ENCODE results near the gene TMEM204. TPM values are rescaled to one million over a fixed set of nuclear protein-coding genes. Genes with fewer than 3 reads are reported as not detected.
"Not testable (repeated sequence)": the region's sequence is repeated elsewhere in the genome, so short reads cannot be mapped to it uniquely, and the experiment has no call there.

The TMEM204 gene
- total and polyA plus RNA-seq, 2 donors (not counting 1 experiment from before 2014, with no cell fraction given), result 0.27 to 2.7 TPM

DNA sequence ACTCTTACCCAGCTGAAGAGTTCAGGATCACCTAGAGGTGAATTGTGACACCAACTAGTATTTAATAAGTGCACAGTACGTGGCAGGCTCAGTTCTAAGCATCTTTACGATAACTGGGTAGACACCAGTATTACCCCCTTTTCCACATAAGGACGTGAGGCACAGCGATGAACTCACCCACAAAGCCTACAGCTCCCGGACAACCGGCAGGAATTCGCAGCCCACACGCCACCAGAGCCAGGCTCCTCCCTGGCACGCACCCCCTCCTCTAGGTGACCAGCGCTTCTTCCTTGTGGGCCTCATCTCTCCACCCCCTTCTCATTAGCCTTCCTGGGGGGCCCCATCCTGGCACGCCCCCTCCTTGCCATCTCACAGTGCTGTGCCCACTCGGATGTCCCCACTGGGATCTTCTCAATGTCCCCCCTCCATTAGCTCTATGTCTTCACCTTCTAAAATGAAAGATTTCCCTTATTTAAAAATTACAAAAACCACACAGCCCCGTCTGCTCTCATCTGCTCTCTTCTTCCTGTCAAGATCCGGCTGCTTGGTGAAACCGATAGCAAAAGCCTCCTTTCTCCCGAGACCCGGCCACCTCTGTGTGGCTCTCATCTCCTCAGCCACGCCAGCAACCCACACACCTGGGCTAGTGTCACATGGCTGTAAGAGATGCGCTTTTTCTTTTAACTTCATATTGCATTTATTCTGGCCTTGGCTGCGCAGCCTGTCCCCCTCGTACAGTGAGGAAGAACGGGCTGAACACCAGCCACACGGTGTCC is 57.7 kb downstream of the TMEM204 start:
- Histone ChIP-seq H3K36me3 (replicated peaks in 1 of 2; ENCODE audit: control extremely low read depth in 1 of 2, control insufficient read depth in 1 of 2, extremely low read depth in 1 of 2, insufficient read depth in 2 of 2, low read length in 1 of 2) (no peaks in the 10 kb centered on the region), H3K9me3 (ENCODE audit: control extremely low read depth in 1 of 3, control insufficient read depth in 2 of 3, insufficient read depth in 1 of 3, low read length in 2 of 3) (no peaks in the 10 kb centered on the region), H4K20me1 (ENCODE audit: control insufficient read depth, insufficient read depth, low read length, poor library complexity, severe bottlenecking) (no peaks in the 10 kb centered on the region), H3K4me2 (replicated peaks; ENCODE audit: low read depth, low read length, poor library complexity, severe bottlenecking) (no peak overlapping the region), H3K27ac (ENCODE audit: low read length in 2 of 2) (no peak overlapping the region), H3K4me3 (ENCODE audit: control extremely low read depth in 1 of 5, extremely low read depth in 1 of 5, insufficient read depth in 1 of 5, low read depth in 2 of 5, low read length in 4 of 5) (no peak overlapping the region), H3K4me1 (ENCODE audit: control insufficient read depth in 2 of 2, insufficient read depth in 2 of 2, low read length in 2 of 2) (no peaks in the 10 kb centered on the region), H3K27me3 (replicated peaks in 1 of 4; ENCODE audit: control extremely low read depth in 1 of 4, control insufficient read depth in 3 of 4, insufficient read depth in 4 of 4, low read length in 3 of 4) (no peaks in the 10 kb centered on the region), H3K9ac (ENCODE audit: low read length) (no peak overlapping the region), H2AFZ (ENCODE audit: insufficient read depth, low read depth, low read length, poor library complexity, severe bottlenecking) (no peak overlapping the region), H3K79me2 (ENCODE audit: control insufficient read depth, insufficient read depth, low read length) (no peaks in the 10 kb centered on the region)
- intact Hi-C loops (cut with micrococcal nuclease), result no loop called here
- H3K27ac Mint-ChIP-seq, result no peak overlapping the region
- H3K4me1 Mint-ChIP-seq, result no peaks in the 10 kb centered on the region
- no peaks in the 10 kb centered on the region for H3K27me3 Mint-ChIP-seq
- CTCF ChIA-PET, result no interaction called here
- POLR2A ChIA-PET, result no interaction called here
- WGBS (ENCODE audit: insufficient coverage), result 91% methylated on average over 23 of the region's 23 CpGs
- no peaks in the 10 kb centered on the region for H3K9me3 Mint-ChIP-seq (ENCODE audit: insufficient read depth)
- ATAC-seq (ENCODE audit: low read depth), result no peak
- no peak for DNase-seq
- no peak for TF ChIP-seq CTCF (IDR thresholded peaks at IDR 0.05)
- TF ChIP-seq EZH2 (IDR thresholded peaks at IDR 0.05; ENCODE audit: borderline replicate concordance, insufficient read depth, low read depth, low read length, poor library complexity, severe bottlenecking), result no peak
- no peak overlapping the region for H3K4me3 Mint-ChIP-seq

- H3K9me3 Mint-ChIP-seq (ENCODE audit: insufficient read depth), result no peaks in the 10 kb centered on the region
- no peaks in the 10 kb centered on the region for H3K9me3 ChIP-seq (ENCODE audit: control extremely low read depth in 1 of 3, control insufficient read depth in 2 of 3, insufficient read depth in 1 of 3, low read length in 2 of 3)
- H3K4me1 Mint-ChIP-seq, result no peaks in the 10 kb centered on the region
- WGBS (ENCODE audit: insufficient coverage), result 98% methylated on average over 15 of the region's 16 CpGs
- CTCF ChIA-PET, result no interaction called here
- H3K4me3 ChIP-seq (ENCODE audit: control extremely low read depth in 1 of 5, extremely low read depth in 1 of 5, insufficient read depth in 1 of 5, low read depth in 2 of 5, low read length in 4 of 5), result no peak overlapping the region
- H3K27me3 Mint-ChIP-seq, result no peaks in the 10 kb centered on the region
- H3K4me3 Mint-ChIP-seq, result no peak overlapping the region
- H2AFZ ChIP-seq (ENCODE audit: insufficient read depth, low read depth, low read length, poor library complexity, severe bottlenecking), result no peak overlapping the region
- ATAC-seq (ENCODE audit: low read depth), result no peak
- H3K27me3 ChIP-seq (replicated peaks in 1 of 4; ENCODE audit: control extremely low read depth in 1 of 4, control insufficient read depth in 3 of 4, insufficient read depth in 4 of 4, low read length in 3 of 4), result no peaks in the 10 kb centered on the region
- H3K27ac ChIP-seq (ENCODE audit: low read length in 2 of 2), result no peak overlapping the region
- no peaks in the 10 kb centered on the region for H4K20me1 ChIP-seq (ENCODE audit: control insufficient read depth, insufficient read depth, low read length, poor library complexity, severe bottlenecking)
- H3K9ac ChIP-seq (ENCODE audit: low read length), result no peak overlapping the region
- TF ChIP-seq CTCF (IDR thresholded peaks at IDR 0.05) (no peak), EZH2 (IDR thresholded peaks at IDR 0.05; ENCODE audit: borderline replicate concordance, insufficient read depth, low read depth, low read length, poor library complexity, severe bottlenecking) (no peak)
- H3K4me2 ChIP-seq (replicated peaks; ENCODE audit: low read depth, low read length, poor library complexity, severe bottlenecking), result no peak overlapping the region
- H3K27ac Mint-ChIP-seq, result no peak overlapping the region
- no peaks in the 10 kb centered on the region for H3K36me3 ChIP-seq (replicated peaks in 1 of 2; ENCODE audit: control extremely low read depth in 1 of 2, control insufficient read depth in 1 of 2, extremely low read depth in 1 of 2, insufficient read depth in 2 of 2, low read length in 1 of 2)
- H3K79me2 ChIP-seq (ENCODE audit: control insufficient read depth, insufficient read depth, low read length), result no peaks in the 10 kb centered on the region
- no peaks in the 10 kb centered on the region for H3K4me1 ChIP-seq (ENCODE audit: control insufficient read depth in 2 of 2, insufficient read depth in 2 of 2, low read length in 2 of 2)
- intact Hi-C loops (cut with micrococcal nuclease), result no loop called here
- POLR2A ChIA-PET, result no interaction called here
- DNase-seq, result no peak
Measured at GRCh38 chr16:1592446-1592845, 59.0 kb downstream of the TMEM204 start.

- intact Hi-C loops (cut with micrococcal nuclease); H3K79me2 ChIP-seq (ENCODE audit: control insufficient read depth, insufficient read depth, low read length); H3K4me3 ChIP-seq (ENCODE audit: control extremely low read depth in 1 of 5, extremely low read depth in 1 of 5, insufficient read depth in 1 of 5, low read depth in 2 of 5, low read length in 4 of 5); DNase-seq; ATAC-seq (ENCODE audit: low read depth); H4K20me1 ChIP-seq (ENCODE audit: control insufficient read depth, insufficient read depth, low read length, poor library complexity, severe bottlenecking); H3K4me1 ChIP-seq (ENCODE audit: control insufficient read depth in 2 of 2, insufficient read depth in 2 of 2, low read length in 2 of 2); H3K36me3 ChIP-seq (replicated peaks in 1 of 2; ENCODE audit: control extremely low read depth in 1 of 2, control insufficient read depth in 1 of 2, extremely low read depth in 1 of 2, insufficient read depth in 2 of 2, low read length in 1 of 2); POLR2A ChIA-PET; H3K9ac ChIP-seq (ENCODE audit: low read length); CTCF ChIA-PET; H3K27me3 Mint-ChIP-seq; H2AFZ ChIP-seq (ENCODE audit: insufficient read depth, low read depth, low read length, poor library complexity, severe bottlenecking); H3K27ac Mint-ChIP-seq; H3K4me3 Mint-ChIP-seq; H3K9me3 Mint-ChIP-seq (ENCODE audit: insufficient read depth); H3K27me3 ChIP-seq (replicated peaks in 1 of 4; ENCODE audit: control extremely low read depth in 1 of 4, control insufficient read depth in 3 of 4, insufficient read depth in 4 of 4, low read length in 3 of 4); H3K4me2 ChIP-seq (replicated peaks; ENCODE audit: low read depth, low read length, poor library complexity, severe bottlenecking); H3K27ac ChIP-seq (ENCODE audit: low read length in 2 of 2); H3K9me3 ChIP-seq (ENCODE audit: control extremely low read depth in 1 of 3, control insufficient read depth in 2 of 3, insufficient read depth in 1 of 3, low read length in 2 of 3); H3K4me1 Mint-ChIP-seq: not testable (repeated sequence)
- no CpG with 5 or more reads among the region's 5 CpGs for WGBS (ENCODE audit: insufficient coverage)
Measured at GRCh38 chr16:1595511-1595910, 62.0 kb downstream of the TMEM204 start.
